Activated CD4-positive, CD25-positive, alpha-beta regulatory T cell treated with anti-CD3 and anti-CD28 coated beads, Interleukin-2, amount 50 U/mL, for 16 hours (primary cell): ENCODE results near the gene SUCLA2.
"Not testable (repeated sequence)": the region's sequence is repeated elsewhere in the genome, so short reads cannot be mapped to it uniquely, and the experiment has no call there.

Experiments
- DNase-seq: peaks from one replicate; pipeline ENCODE4 v3.0.0-alpha.2; 2020; ENCODE audit warnings: low read depth, low spot score

SUCLA2 gene

DNA sequence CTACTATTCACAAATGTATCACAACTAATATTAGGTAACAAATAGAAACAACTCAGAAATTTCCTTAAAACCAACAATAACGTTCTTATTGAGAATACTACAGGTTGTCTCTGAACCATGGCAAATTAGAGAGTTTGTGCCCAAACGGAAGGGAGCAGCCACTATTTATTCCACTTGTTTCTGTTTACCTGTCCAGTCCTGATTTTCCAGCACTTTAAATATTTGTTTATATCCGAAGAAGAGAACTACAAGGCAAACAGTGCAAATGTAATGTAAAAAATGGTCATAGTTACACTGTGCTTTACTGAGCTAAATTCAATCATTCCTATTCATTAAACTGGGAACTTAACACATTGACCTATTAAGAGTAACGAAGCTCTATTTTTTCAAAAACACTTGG lies 9.2 kb downstream of the SUCLA2 start:
- no peak for DNase-seq

GRCh38 chr13:47990920-47991466 lies 10.1 kb downstream of the SUCLA2 start:
- DNase-seq = no peak

DNA sequence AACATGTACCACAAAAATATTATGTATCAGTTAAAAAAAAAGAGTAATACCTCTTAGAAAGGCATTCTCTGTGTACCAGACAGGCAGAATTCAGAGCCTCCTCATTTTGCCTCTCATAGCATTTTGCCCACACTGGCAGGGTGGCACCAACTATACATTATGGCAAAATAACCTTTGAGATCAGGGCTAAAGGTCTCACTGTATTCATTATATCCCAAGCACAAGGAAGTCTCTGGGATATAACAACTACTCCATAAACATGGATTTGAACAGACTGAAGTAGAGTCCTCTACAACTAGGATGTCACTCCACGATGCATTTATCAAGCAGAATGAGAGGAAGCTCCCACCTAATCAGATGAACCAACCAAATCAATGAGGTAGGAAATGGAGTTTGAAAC lies 10.6 kb downstream of the SUCLA2 start:
- no peak for DNase-seq

DNA sequence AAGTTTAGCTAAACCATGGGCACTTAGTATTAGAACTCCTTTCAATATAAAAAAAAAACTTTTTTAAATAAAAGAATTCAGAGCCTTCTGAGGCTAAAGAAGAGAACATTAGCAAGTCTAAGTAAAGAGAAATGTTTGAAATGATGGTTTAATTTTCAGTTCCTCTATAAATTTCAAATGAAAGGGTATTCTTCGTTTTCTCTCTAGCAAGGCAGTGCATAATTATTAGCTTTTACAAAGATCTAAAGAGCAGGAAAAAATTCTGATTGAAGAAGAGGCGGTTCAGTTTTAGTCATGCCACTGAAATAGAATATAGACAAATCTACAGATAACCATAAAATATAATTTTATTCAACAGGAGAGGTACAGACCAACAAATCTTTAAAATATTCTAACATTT lies 18.0 kb downstream of the SUCLA2 start:
- DNase-seq = no peak

DNA sequence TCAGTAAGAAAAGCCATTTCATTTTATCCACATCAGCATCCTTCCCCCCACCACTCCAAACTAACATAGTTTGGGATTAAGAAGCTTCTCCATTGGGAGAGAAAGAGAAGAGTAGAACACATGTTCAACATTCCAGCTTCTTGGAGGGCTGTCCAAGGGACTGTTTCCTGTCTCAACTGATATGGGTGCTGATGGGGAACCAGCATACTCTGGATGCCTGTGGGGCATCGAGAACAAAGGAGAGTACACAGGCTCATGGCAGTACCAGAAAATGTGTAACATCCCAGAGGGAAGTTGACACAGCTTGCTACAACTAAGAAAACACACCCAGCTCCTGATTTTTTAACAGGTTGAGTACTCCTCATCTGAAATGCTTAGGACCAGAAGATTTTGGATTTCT lies 24.7 kb downstream of the SUCLA2 start:
- DNase-seq = no peak

DNA sequence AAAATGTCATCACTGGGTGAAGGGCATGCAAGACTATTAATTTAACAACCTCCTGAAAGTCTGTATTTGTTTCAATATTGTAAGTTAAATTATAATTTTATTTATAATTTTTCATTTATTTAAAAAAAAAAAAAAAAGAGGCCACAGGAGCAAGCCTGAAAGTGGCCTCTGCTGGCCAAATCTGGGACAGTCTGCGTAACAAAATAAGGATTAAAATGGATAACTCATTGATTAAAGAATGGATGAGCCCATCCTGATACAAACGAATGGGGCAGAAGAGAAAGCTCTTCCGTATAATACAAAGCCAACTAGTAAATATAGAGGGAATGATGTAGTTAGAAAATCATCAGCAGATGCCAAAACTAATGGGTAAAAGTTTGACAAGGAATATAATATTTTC lies 36.2 kb downstream of the SUCLA2 start:
- DNase-seq = no peak

DNA sequence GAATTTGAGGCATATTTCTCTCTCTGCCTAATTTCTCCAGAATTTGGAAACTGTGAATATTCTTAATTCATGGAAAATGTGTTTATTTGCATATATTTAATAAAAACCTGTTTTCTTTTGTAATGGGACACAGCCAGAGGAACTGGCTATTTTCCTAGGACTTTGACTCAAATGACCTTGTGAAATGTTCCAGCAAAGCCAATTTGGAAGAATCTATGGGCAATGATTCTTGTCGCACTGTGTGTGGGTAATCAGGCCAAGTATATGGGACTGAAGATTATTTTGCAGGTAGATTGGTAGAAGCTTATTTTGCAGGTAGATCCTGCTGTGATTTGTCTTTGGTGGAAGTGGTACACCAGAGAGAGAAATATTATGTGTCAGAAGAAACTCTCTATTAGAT lies 38.8 kb downstream of the SUCLA2 start:
- DNase-seq = no peak

DNA sequence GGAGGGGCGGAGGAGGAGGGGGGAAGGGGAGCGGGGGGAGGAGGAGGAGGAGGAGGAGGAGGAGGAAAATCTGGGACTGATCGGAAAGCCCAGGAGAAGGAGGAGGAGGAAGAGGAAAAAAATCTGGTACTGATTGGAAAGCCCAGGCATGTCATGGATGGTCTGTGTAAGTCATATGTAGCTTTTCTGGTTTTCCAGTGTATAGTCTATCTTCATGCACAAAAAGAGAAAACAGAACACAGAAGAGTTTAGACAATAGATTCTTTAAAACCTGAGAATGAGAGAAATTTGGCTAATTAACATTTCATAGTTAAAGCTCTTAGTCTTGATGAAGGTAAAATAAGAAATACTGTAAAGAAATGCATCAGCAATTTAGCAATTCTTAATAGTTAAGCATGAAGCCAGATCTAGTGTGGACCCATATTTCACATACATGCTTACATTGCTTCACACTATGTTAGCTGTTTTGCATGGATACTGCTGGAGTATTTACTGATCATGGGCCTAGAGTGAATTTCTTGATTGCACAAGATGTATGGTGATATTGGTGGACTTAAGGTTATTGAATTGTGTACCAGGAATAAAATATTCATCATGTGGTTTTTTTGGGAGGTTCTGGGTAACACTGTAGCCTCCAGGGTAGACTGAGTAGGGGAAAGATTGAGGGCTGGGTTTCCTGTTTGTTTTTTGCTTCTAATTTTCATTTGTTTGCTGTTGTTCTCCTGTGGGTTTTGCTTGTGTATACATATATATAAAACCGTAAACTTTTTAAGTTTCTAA lies 41.4 kb downstream of the SUCLA2 start:
- no peak for DNase-seq

- no peak for DNase-seq
Observed at GRCh38 chr13:47957073-47957472, 44.0 kb downstream of the SUCLA2 start.

DNA sequence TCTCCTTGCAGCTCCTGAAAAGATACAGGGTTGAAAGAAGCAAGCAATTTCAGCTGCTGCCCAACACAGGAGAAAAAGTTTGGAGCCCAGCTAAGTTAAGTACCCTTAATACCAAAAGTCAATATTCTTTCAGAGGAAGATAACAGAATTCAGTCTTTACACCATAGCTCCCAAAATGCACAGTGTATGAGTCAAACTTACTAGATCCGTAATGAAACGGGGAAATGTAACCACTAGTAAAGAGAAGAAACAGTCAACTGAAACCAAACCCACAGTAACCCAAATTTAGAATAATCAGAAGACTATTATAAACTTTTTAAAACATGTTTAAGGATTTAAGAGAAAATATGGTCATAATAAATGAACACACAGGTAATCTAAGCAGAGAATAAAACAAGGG lies 45.2 kb downstream of the SUCLA2 start:
- DNase-seq = no peak

- no peak for DNase-seq
Observed at GRCh38 chr13:47949799-47950198, 51.3 kb downstream of the SUCLA2 start.

DNA sequence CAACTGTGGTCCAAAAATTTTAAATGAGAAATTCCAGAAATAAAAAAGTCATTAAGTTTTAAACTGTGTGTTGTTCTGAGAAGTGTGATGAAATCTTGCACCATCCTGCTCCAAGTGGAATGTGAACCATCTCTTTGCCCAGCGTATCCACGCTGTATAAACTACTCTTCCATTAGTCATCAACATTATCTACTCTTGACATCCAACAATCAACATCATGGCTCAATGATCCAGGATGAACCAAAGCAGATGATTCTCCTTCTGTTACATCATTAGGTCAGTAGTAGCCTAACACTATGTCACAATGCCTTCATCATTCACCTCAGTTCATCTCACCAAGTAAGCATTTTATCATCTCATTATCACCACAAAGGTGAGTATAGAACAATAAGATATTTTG lies 55.3 kb downstream of the SUCLA2 start:
- DNase-seq = no peak

DNA sequence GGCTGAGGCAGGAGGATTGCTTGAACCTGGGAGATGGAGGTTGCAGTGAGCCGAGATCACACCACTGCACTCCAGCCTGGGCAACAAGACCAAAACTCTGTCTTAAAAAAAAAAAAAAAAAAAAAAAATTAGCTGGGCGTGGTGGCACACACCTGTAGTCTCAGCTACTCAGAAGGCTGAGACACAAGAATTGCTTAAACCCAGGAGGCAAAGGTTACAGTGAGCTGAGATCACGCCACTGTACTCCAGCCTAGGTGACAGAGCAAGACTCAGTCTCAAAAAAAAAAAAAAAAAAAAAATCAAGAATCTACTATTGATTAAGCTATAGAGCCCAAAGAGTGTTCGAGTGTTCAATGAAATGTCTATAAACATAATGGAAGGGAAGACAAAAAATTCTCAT lies 55.9 kb downstream of the SUCLA2 start:
- DNase-seq = not testable (repeated sequence)

- no peak for DNase-seq
Observed at GRCh38 chr13:47934371-47934770, 66.7 kb downstream of the SUCLA2 start.

- DNase-seq = no peak
Observed at GRCh38 chr13:47932950-47933923, 67.8 kb downstream of the SUCLA2 start.

- DNase-seq = no peak
Observed at GRCh38 chr13:47930649-47931165, 70.4 kb downstream of the SUCLA2 start.

DNA sequence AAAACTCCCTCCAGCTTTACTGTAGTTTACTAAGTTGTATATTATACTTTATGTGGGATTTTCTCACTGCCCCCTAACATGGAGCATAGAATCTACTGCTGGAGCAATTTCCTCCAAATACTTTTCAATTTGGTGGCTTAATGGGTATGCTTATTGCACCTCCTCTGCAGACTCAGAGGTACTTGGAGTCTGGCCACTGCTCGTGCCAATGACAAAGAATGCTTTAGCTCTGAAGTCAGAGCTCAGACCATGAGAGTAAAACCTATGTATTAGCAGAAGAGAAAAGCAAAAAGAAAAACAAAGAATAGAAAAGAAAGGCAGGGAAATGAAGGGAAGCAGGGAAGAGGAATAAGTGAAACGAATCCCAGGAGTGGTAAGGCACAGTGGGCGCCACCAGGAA lies 71.9 kb downstream of the SUCLA2 start:
- no peak for DNase-seq

- DNase-seq = no peak
Observed at GRCh38 chr13:47917022-47917574, 84.0 kb downstream of the SUCLA2 start.

DNA sequence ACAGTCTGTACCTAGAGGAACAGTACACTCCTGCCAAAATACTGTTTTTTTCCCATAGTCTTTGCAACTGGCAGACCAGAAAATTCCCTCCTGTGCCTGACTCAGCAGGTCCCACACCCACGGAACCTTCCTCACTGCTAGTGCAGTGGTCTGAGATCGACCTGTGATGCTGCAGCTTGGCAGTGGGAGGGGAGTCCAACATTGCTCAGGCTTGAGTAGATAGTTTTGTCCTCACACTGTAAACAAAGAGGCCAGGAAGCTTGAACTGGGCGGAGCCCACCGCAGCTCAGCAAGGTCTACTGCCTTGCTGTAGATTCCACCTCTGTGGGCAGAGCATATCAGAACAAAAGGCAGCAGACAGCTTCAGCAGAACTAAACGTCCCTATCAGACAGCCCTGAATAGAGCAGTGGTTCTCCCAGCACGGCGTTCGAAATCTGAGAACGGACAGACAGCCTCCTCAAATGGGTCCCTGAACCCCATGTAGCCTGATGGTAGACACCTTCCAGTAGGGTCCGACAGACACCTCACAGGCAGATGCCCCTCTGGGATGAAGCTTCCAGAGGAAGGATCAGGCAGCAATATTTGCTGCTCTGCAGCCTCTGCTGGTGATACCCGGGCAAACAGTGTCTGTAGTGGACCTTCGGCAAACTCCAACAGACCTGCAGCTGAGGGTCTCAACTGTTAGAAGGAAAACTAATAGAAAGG lies 92.7 kb downstream of the SUCLA2 start:
- DNase-seq = no peak

DNA sequence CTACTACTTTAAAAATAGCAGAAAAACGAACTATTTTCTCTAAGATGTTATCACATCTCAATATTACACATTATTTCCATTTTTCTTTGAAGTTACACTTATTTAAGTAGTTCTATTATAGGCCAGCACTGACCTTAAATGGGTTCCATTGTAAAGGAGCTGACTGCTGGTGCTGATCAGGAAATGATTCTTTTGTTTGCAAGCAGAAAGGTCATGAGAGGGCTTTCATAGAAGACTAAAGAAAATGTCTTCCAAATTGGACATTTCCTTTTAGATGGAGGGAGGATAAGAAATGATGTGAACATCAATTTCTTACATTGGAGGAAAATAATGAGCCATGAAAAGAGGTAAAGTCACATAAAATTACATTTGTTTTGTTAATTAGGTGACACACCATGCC lies 96.2 kb downstream of the SUCLA2 start:
- DNase-seq = no peak

- no peak for DNase-seq
Observed at GRCh38 chr13:47904241-47904640, 96.8 kb downstream of the SUCLA2 start.
